SW 1271 (cell line): Measurements from ENCODE around the gene CFD.
"Not testable (repeated sequence)": the region's sequence is repeated elsewhere in the genome, so short reads cannot be mapped to it uniquely, and the experiment has no call there.

Experiments used
- DNase-seq, 2 experiments: peaks; one replicate each; lab custom pipeline; 2025; lab: John Stamatoyannopoulos, UW

Gene CFD

DNA sequence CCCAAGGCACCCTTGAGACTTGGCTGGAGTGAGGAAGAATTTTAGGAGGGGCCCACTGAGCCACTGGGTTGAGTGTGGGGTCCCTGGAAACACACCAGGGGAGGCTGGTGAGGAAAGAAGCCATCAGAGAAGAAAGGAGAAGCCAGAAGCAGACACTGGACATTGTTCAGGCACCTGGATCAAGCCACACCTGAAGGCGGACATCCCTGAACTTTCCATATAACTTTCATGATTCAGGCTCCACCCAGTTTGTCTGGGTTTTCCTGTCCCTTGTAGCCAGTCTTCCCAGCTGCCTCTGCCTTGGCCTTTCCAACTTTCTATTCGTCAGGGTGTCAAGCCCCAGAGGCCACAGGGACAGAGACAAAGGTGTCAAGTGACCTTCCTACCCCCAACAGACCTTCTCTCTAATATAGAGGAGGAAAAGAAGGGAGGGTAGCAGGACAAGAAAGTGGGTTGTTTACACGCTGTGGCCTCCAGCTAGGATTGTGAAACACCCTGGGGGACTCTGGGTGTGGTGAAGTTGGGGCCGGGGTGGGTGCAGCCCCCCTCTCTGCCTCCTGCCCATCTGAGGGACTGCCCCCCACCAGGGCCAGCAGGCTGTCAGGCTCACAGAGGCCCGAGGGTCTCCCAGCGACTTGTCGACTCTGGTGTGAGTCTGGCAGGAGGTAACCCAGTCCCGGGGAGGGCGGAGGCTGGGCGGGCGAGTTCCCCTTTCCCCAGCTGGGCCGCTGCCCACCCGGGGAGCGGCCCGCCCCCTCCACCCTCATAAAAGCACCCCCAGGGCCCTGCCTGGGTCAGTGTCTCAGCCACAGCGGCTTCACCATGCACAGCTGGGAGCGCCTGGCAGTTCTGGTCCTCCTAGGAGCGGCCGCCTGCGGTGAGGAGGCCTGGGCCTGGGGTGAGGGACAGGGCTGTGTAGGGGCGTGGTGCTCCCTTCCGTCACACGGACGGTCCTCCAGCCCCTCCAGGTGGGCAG lies at the start of gene CFD:
Gene CFD, plus strand, starts transcription at position 797 of the 976 bp plus-strand sequence. Its CDS starts 26 bp downstream, at position 823.
- DNase-seq = no peak

DNA sequence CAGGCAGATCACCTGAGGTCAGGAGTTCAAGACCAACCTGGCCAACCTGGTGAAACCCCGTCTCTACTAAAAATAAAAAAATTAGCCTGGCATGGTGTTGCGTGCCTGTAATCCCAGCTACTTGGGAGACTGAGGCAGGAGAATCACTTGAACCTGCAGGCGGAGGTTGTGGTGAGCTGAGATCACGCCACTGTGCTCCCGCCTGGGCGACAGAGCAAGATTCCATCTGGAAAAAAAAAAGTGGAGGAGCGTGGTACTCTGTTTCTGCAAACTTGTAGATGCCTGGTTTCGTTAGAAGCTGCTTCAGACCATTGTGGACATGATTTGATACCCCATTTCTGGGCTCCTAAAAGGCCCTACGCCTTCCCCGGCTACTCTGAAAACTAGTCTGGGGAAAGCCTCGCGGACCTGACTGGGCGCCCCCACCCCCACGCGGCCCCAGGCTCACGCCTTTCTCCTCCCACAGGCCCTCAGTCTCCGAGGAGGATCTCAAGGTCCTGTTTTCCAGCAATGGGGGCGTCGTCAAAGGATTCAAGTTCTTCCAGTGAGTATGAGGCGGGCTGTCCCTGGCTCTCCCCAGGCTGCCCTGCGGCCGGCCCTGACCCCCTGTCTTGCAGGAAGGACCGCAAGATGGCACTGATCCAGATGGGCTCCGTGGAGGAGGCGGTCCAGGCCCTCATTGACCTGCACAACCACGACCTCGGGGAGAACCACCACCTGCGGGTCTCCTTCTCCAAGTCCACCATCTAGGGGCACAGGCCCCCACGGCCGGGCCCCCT lies 49.2 kb upstream of the CFD start:
- no peak for DNase-seq

DNA sequence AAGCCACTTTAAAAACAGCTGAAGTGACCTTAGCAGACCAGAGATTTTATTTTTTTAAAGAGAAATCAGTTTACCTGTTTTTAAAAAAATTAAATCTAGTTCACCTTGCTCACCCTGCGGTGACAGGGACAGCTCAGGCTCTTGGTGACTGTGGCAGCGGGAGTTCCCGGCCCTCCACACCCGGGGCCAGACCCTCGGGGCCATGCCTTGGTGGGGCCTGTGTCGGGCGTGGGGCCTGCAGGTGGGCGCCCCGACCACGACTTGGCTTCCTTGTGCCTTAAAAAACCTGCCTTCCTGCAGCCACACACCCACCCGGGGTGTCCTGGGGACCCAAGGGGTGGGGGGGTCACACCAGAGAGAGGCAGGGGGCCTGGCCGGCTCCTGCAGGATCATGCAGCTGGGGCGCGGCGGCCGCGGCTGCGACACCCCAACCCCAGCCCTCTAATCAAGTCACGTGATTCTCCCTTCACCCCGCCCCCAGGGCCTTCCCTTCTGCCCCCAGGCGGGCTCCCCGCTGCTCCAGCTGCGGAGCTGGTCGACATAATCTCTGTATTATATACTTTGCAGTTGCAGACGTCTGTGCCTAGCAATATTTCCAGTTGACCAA lies 48.5 kb upstream of the CFD start:
- no peak for DNase-seq

DNA sequence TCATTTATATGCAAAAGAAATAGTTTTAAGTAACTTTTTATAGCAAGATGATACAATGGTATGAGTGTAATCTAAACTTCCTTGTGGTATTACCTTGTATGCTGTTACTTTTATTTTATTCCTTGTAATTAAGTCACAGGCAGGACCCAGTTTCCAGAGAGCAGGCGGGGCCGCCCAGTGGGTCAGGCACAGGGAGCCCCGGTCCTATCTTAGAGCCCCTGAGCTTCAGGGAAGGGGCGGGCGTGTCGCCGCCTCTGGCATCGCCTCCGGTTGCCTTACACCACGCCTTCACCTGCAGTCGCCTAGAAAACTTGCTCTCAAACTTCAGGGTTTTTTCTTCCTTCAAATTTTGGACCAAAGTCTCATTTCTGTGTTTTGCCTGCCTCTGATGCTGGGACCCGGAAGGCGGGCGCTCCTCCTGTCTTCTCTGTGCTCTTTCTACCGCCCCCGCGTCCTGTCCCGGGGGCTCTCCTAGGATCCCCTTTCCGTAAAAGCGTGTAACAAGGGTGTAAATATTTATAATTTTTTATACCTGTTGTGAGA lies 47.9 kb upstream of the CFD start:
- DNase-seq = no peak

DNA sequence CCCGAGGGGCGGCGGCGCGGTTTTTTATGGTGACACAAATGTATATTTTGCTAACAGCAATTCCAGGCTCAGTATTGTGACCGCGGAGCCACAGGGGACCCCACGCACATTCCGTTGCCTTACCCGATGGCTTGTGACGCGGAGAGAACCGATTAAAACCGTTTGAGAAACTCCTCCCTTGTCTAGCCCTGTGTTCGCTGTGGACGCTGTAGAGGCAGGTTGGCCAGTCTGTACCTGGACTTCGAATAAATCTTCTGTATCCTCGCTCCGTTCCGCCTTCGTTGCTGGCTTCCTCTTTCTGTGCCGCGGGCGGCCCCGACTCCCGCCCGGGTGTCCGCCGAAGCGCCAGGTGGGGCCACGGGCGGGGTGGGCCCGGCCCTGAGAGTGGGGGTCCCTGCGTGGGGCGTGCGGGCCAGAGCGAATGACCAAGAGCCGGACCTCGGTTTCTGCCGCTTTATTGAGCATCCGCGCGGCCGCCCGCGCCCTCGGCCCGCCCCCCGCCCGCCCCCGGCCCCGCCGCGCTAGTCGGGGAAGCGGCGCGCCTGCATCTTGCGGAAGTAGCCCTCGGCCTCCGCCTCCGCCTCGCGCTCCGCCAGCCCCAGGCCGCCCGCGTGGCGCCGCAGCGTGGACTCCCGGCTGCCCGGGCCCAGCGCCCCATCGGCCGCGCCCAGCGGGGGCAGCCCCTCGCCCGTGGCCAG lies 47.3 kb upstream of the CFD start:
- no peak for DNase-seq

DNA sequence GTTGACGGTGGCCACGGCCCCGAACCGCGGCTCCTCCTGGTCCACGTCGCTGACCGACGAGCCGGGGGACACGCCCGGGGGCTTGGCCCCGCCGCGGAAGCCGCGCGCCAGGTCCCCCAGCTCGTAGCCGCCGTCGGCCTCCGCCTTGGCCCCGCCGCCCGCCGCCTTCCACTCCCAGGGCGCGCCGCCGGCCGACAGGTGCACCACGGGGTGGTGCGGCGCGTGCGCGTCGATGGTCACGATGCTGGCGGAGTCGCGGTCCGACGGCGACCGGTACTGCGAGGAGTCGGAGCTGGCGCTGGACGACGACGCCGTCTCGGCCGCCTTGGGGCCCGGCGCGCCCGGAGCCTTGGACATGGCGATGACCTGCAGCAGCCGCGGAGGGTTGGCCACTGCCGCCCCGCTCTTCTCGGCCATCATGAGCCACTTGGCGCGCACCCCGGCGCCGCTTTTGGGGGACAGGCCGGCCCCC lies 46.7 kb upstream of the CFD start:
- DNase-seq = no peak

DNA sequence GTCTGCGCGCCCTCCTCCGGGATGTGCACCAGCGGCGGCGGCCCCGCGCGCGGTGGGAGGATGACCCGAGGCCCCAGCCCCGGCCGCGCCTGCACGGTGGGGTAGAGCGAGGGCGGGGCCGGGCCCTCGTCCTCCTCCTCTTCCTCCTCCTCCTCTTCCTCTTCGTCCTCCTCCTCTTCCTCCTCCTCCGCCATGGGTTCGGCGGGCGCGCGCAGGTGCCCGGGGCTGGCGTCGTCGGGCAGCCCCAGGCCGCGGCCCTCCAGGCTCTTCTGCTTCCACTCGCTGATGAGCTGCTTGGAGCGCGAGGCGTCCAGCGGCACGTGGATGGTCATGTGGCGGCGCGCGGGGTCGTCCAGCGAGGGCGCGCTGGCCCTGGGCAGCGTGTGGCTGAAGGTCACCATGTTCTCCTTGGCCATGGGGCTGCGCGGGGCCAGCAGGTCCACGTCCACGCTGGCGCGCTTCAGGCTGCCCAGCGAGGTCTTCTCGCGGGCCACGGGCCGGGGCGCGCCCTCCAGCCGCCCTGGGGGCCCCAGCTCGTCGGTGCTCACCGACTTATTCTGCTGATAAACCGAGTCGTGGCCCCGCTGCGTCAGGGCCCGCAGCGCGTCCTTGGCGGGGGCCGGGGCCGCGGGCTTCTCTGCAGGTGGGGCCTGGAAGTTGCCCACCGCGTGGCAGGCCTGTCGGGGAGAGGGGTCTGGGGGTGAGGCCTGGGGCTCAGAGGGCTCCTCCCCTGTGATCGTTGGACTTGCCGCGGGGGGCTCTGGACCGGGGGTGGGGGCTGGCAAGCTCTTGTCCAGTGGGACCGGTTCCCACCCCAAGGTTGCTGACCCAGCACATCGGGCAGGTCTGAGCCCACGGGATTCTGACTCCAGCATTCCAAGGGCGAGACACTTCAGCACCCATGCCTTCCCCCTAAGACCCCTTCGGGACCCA lies 46.0 kb upstream of the CFD start:
- no peak for DNase-seq

DNA sequence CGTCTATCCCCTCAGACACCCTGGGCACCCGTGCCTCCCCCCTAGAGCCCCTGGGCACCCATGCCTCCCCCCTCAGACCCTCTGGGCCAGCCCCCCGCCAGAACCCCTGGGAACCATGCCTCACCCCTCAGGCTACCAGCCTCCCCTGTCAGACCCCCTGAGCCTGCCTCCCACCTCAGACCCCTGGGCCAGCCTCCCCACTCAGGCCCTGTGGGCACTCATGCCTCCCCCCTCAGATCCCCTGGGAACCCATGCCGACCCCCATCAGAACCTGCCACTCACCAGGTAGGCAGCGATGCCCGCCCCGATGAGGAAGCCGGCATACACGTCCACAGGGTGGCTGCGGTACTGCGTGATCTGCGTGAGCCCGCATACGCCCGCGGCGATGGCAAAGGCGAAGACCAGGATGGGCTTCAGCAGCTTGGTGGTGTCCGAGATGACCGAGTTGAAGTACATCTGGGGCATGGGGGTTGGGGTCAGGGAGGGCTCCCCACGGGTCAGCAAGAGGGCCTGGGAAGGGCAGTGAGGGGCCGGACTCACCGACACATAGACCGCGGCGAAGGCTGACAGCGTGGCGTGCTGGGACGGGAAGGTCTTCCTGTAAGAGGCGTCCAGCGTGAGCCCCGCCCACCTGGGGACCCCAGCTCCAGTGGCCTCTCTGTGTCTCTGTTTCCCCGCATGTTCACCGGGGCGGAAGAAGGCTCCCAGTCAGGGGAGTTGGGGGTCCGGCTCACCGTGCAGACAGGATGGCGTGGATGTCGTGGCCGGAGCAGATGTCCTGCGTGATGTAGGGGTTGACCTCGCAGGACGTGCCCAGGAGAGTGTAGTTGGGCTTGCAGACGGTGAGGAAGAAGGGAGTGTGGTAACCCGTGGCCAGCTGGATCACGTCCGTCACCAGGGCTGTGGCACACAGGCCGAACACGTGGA lies 45.0 kb upstream of the CFD start:
- no peak for DNase-seq

DNA sequence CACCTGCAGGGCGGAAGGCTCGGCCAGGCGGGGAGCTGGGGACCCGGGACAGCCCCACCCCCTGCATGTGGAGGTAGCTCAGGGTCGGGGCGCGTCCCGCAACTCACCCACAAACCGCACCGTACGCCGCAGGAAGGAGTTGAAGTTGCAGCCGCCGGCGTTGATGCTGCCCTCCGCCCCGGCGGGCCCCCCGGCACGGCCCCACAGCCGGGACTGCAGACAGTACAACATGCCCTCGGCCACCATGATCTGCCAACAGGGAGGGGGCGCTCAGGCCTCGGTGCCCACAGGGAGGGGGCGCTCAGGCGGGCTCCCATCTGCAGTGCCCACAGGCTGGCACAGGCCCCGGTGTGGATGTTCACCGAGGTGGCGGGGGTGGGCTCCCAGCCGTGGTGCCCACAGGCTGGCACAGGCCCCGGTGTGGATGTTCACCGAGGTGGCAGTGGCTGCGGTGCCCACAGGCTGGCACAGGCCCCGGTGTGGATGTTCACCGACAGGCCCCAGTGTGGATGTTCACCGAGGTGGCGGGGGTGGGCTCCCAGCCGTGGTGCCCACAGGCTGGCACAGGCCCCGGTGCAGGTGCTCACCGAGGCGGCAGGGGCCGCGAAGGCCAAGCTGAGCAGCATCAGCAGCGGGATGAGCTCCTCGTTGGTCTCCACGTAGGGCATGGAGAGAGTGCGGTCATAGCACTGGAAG lies 44.2 kb upstream of the CFD start:
- DNase-seq = no peak

DNA sequence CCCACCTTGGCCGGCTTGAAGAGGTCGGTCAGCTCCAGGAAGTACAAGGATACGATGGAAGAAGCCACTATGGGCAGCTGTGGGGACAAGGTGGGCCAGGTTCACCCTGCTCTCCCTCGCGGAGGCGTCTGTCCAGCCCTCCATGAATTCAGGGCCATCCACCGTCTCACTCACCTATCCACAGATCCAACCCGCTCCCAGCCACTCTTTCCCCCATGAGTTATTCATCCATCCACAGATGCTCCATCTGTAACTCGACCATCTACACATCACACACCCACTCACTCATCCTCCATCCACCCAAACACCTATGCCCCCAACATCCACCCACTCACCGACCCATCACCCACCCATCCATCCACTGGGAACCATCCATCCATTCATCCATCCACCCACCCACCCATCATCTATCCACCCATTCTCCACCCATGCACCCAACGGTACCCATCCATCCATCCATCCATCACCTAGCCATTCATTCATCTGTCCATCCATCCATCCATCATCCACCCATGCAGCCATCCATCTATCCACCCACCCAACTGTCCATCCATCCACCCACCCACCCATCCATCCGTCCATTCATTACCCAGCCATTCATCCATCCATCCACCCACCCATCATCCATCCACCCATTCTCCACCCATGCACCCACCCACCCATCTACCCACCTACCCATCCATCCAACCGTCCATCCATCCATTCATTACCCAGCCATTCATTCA lies 43.5 kb upstream of the CFD start:
- DNase-seq = no peak

DNA sequence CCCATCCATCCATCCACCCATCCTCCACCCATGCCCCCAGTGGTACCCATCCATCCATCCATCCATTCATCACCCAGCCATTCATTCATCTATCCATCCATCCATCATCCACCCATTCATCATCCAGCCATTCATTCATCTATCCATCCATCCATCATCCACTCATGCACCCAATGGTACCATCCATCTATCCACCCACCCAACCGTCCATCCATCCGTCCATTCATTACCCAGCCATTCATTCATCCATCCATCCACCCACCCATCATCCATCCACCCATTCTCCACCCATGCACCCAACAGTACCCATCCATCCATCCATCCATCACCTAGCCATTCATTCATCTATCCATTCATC lies 43.0 kb upstream of the CFD start:
- DNase-seq = no peak

DNA sequence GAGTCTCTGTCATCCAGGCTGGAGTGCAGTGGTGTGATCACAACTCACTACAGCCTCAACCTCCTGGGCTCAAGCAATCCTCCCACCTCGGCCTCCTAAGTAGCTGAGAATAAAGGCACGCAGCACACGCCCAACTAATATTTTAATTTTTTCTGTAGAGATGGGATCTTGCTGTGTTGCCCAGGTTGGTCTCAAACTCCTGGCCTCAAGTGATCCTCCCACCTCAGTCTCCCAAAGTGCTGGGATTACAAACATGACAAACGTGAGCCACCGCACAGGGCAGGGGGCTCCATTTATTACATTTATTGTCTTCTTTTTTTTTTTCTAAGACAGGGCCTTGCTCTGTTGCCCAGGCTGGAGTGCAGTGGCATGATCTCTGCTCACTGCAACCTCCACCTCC lies 39.3 kb upstream of the CFD start:
- DNase-seq = not testable (repeated sequence)

DNA sequence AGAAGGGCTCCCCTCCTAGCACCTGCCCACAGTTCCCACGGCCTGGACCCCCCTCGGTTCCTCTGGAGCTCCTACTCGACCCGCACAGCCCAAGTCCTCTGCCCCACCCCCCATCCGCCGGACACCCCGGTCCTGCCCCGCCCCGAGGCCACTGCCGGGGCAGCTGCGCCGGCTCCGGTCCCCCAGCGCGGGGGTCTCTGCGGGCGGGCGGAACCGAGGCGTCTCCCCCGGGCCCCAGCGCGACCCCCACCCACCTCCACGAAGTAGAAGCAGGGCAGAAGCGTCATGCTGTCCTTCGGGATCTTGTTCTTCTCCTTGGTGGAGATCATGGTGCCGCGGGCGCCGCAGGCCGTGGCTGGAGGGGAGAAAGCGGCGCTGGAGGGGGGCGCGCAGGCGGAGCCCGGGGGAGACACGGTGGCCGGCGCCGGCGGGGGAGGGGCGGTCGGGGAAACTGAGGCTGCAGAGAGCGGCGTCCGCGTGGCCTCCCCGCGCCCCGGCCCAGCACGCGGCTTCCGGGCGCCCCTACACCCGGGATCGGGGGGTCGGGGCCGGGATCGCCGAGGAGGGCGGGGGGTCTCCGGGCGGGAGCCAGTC lies 38.1 kb upstream of the CFD start:
- DNase-seq = no peak

DNA sequence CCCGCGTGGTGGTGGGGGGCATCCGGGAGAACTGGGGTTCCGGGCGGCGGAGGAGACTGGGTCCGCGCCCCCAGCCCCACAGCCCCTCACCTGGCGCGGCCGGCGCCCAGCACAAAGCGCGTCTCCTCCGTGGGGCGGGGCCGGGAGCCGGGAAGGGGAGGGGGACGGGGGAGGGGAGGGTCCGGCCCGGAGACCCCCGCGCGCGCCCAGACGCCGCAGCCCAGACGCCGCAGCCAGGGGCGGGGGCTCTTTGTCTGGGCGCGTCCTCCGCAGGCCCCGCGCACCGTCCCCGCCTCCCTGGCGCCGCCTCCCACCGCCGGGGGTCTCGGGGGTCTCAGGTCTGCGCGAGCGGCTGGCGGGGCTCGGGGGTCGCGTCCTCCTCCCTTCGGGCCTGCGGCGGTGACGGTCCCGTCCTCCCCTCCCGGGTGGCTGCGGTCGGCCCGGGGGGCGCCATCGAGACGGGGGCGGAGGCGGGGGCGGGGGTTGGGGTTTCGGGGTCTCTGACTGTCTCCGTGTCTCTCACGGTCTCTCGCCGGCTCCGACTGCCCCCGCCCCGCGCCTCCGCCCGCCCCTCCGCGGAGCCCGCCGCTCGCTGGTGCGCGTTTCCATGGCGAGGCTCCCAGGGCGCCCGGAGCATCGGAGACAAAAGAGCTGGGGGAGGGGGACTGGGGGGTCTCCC lies 37.5 kb upstream of the CFD start, which contains the start of gene PLPPR3:
Gene PLPPR3, minus strand, starts transcription at position 131 of the 679 bp plus-strand sequence. CDS start 396 bp downstream, outside the sequence.
- no peak for DNase-seq

DNA sequence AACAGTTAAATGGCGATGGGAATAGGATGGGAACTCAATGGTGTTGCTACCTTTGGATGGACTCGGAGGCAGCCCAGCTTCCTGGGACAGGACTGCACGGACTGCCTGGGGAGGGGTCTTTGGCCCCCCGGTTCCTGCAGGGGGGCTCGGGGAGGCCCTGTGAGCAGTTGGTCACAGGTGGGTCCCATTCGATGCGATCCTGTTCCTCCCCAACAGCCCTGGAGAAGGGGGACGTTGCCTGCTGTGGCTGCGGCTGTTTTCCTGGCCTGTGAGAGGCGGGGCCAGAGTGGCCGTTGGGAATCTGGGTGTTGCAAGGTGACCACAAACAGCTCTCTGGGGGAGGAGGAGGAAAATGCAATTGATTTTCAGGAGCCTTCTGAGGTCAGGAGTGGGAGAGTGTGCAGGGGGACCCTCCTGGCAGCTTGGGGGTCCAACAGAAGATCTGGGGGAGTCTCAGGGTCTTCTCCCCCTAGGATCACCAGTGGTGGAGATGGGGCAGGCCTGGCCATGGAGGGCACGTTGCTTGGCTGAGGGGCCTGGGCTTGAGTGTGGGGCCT lies 35.8 kb upstream of the CFD start:
- DNase-seq = no peak

DNA sequence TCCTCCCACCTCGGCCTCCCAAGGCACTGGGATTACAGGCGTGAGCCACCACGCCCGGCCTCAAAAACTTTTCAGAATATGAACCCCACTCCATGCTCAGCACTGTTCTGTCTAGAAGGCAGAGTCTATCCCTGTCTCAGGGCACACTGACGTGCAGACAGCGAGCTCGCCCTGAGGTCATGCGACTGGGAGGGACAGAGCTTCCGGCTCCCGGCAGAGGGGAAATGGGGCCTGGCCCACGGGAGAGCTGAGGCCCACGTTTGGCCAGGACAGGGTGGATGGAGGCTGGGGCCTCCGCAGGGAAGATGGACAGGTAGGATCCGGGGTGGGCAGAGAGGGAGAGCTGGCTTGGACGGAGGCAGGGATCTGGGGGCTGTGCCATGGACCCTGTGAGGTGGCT lies 34.6 kb upstream of the CFD start:
- no peak for DNase-seq
